H1 (cell line): Measurements from ENCODE around the gene FGFR2. TPM values are rescaled to one million over a fixed set of nuclear protein-coding genes. Genes with fewer than 3 reads are reported as not detected.

Experiments used
- CTCF ChIA-PET: fragments of 300-600 bp; sonication (Branson Sonifier 250); formaldehyde crosslinking; loops from one replicate; lab custom pipeline; 2021; ENCODE audit not compliant: partially characterized antibody; lab: Charles Lee
- POLR2A ChIA-PET: fragments of 300-600 bp; sonication (Branson Sonifier 250); formaldehyde crosslinking; loops from one replicate; lab custom pipeline; 2021; ENCODE audit warnings: inconsistent platforms; ENCODE audit not compliant: partially characterized antibody; lab: Charles Lee
- DNase-seq, 2 experiments: peaks; one replicate each; pipeline versions ENCODE4 v3.0.0 to v3.0.0-alpha.2; 2010 to 2022; ENCODE audit warnings: low spot score in 2 of 2, low read depth in 1 of 2, mixed read lengths in 1 of 2
- FAIRE-seq: peaks from 2 replicates; lab custom pipeline; 2011; peaks lifted over from hg19 to GRCh38; lab: Jason Lieb, UNC
- H2AFZ ChIP-seq: 2 replicates; pipeline ENCODE4 v1.8.1; 2012; ENCODE audit warnings: low read length, inconsistent platforms
- H2AK5ac ChIP-seq: 2 replicates; pipeline ENCODE4 v1.6.1; 2013; ENCODE audit warnings: low read depth, low read length
- H2BK120ac ChIP-seq: replicated peaks from 2 replicates; pipeline ENCODE3; 2013; ENCODE audit warnings: low read depth, low read length, inconsistent platforms
- H2BK12ac ChIP-seq: 2 replicates; pipeline ENCODE4 v1.6.1; 2013; ENCODE audit warnings: low read depth, low read length
- H2BK15ac ChIP-seq: 2 replicates; pipeline ENCODE4 v1.6.1; 2013; ENCODE audit warnings: low read length
- H2BK20ac ChIP-seq: 2 replicates; pipeline ENCODE4 v1.6.1; 2013; ENCODE audit warnings: low read length
- H2BK5ac ChIP-seq: 2 replicates; pipeline ENCODE4 v1.6.1; 2013; ENCODE audit warnings: low read depth, low read length
- H3K14ac ChIP-seq: 2 replicates; pipeline ENCODE4 v1.6.1; 2013; ENCODE audit warnings: inconsistent platforms; ENCODE audit not compliant: insufficient read length
- H3K18ac ChIP-seq: 2 replicates; pipeline ENCODE4 v1.6.1; 2013; ENCODE audit warnings: low read length; ENCODE audit errors: extremely low read depth
- H3K23ac ChIP-seq: 2 replicates; pipeline ENCODE4 v1.6.1; 2013; ENCODE audit warnings: inconsistent platforms; ENCODE audit not compliant: insufficient read length
- H3K23me2 ChIP-seq: 2 replicates; pipeline ENCODE4 v1.6.1; 2013; ENCODE audit warnings: low read depth, low read length
- H3K27ac ChIP-seq: 2 replicates; pipeline ENCODE4 v1.6.1; 2011; ENCODE audit warnings: low read depth, low read length, inconsistent platforms
- H3K27me3 ChIP-seq, 4 experiments: replicated peaks in 1 of 4; 1 replicate in 1 of 4; 2 replicates in 3 of 4; pipeline versions ENCODE4 v1.6.1 to v1.8.1; 2011 to 2013; ENCODE audit warnings: low read length in 3 of 4, mild to moderate bottlenecking in 3 of 4, inconsistent platforms in 2 of 4, mixed read lengths in 2 of 4, moderate library complexity in 1 of 4; ENCODE audit not compliant: control insufficient read depth in 3 of 4, insufficient read depth in 3 of 4; ENCODE audit errors: extremely low read depth in 1 of 4
- H3K36me3 ChIP-seq, 4 experiments: 2 replicates each; pipeline versions ENCODE4 v1.6.1 to v1.8.1; 2011 to 2013; ENCODE audit warnings: mild to moderate bottlenecking in 4 of 4, low read length in 3 of 4, moderate library complexity in 2 of 4, control low read depth in 1 of 4, inconsistent platforms in 1 of 4; ENCODE audit not compliant: insufficient read depth in 4 of 4, control insufficient read depth in 2 of 4
- H3K4ac ChIP-seq: replicated peaks from 2 replicates; pipeline ENCODE3; 2013; ENCODE audit warnings: low read length, low read depth, mixed read lengths, inconsistent platforms; ENCODE audit not compliant: insufficient read length
- H3K4me1 ChIP-seq, 4 experiments: replicated peaks in 1 of 4; 1 replicate in 1 of 4; 2 replicates in 3 of 4; pipeline versions ENCODE4 v1.6.1 to v1.8.1; 2011 to 2013; ENCODE audit warnings: low read length in 3 of 4, inconsistent platforms in 2 of 4, mixed read lengths in 1 of 4; ENCODE audit not compliant: insufficient read depth in 4 of 4, control insufficient read depth in 3 of 4
- H3K4me2 ChIP-seq, 2 experiments: 2 replicates each; pipeline versions ENCODE4 v1.6.1 to v1.8.1; 2011 to 2013; ENCODE audit warnings: low read depth in 2 of 2, low read length in 2 of 2, control low read depth in 1 of 2, inconsistent platforms in 1 of 2, mild to moderate bottlenecking in 1 of 2; ENCODE audit not compliant: insufficient read depth in 1 of 2
- H3K4me3 ChIP-seq, 4 experiments: fragments of 200-600, 300-600 bp in 1 of 4; sonication (generic), shearing (Covaris generic), sonication (Bioruptor Twin) in 1 of 4; 2 replicates each; pipeline versions ENCODE4 v1.5.1 to v1.8.1; 2011 to 2016; ENCODE audit warnings: low read length in 4 of 4, low read depth in 3 of 4, control low read depth in 2 of 4, inconsistent platforms in 2 of 4, mild to moderate bottlenecking in 2 of 4, mixed read lengths in 1 of 4, moderate library complexity in 1 of 4; ENCODE audit not compliant: insufficient read depth in 2 of 4; ENCODE audit errors: extremely low read depth in 1 of 4
- H3K56ac ChIP-seq: replicated peaks from 2 replicates; pipeline ENCODE3; 2013; ENCODE audit warnings: low read depth, mild to moderate bottlenecking, mixed read lengths, low read length, inconsistent platforms; ENCODE audit not compliant: insufficient read length
- H3K79me1 ChIP-seq: 2 replicates; pipeline ENCODE4 v1.6.1; 2013; ENCODE audit warnings: low read depth, low read length, control low read depth
- H3K79me2 ChIP-seq, 2 experiments: 2 replicates each; pipeline versions ENCODE4 v1.6.1 to v1.8.1; 2012 to 2013; ENCODE audit warnings: low read length in 2 of 2, mild to moderate bottlenecking in 2 of 2, inconsistent platforms in 1 of 2; ENCODE audit not compliant: insufficient read depth in 2 of 2, control insufficient read depth in 1 of 2
- H3K9ac ChIP-seq, 4 experiments: replicated peaks in 1 of 4; 1 replicate in 1 of 4; 2 replicates in 3 of 4; pipeline versions ENCODE4 v1.6.1 to v1.8.1; 2011 to 2013; ENCODE audit warnings: low read depth in 3 of 4, low read length in 3 of 4, control low read depth in 2 of 4, mild to moderate bottlenecking in 2 of 4, moderate library complexity in 2 of 4, inconsistent platforms in 1 of 4; ENCODE audit errors: extremely low read depth in 1 of 4
- H3K9me3 ChIP-seq, 2 experiments: 2 replicates each; pipeline versions ENCODE4 v1.6.1 to v1.8.1; 2012 to 2013; ENCODE audit warnings: mild to moderate bottlenecking in 2 of 2, moderate library complexity in 2 of 2, control low read depth in 1 of 2, inconsistent platforms in 1 of 2, low read depth in 1 of 2, low read length in 1 of 2, mixed read lengths in 1 of 2; ENCODE audit not compliant: insufficient read depth in 2 of 2
- H4K20me1 ChIP-seq, 2 experiments: replicated peaks in 1 of 2; 2 replicates each; pipeline versions ENCODE3 to v1.8.1; 2011 to 2013; ENCODE audit warnings: inconsistent platforms in 2 of 2, low read length in 2 of 2, mild to moderate bottlenecking in 1 of 2; ENCODE audit not compliant: insufficient read depth in 2 of 2, control insufficient read depth in 1 of 2
- H4K5ac ChIP-seq: 2 replicates; pipeline ENCODE4 v1.6.1; 2013; ENCODE audit warnings: low read length, low read depth, mixed read lengths, inconsistent platforms; ENCODE audit not compliant: insufficient read length
- H4K8ac ChIP-seq: 2 replicates; pipeline ENCODE4 v1.8.0; 2013; ENCODE audit warnings: mild to moderate bottlenecking, moderate library complexity, low read length, inconsistent platforms; ENCODE audit not compliant: insufficient read depth; ENCODE audit errors: extremely low read depth
- H4K91ac ChIP-seq: replicated peaks from 2 replicates; pipeline ENCODE3; 2013; ENCODE audit warnings: low read length, mixed read lengths, inconsistent platforms; ENCODE audit not compliant: insufficient read length
- ATF3 ChIP-seq: IDR thresholded peaks from 2 replicates; pipeline ENCODE4 v1.6.1; 2011; ENCODE audit warnings: low read depth, mild to moderate bottlenecking, low read length; ENCODE audit not compliant: insufficient read depth
- CBX8 ChIP-seq: fragments of 300-800, 300-1000 bp; sonication (generic); IDR thresholded peaks from 2 replicates; pipeline ENCODE4 v1.7.1; 2016; ENCODE audit warnings: low read depth, low read length, borderline replicate concordance
- CEBPB ChIP-seq: IDR thresholded peaks from 2 replicates; pipeline ENCODE4 v1.6.1; 2012; ENCODE audit warnings: low read depth, low read length
- CHD1 ChIP-seq: IDR thresholded peaks from 2 replicates; pipeline ENCODE4 v1.6.1; 2012; ENCODE audit warnings: low read depth, low read length, improper control_type of control experiment
- HDAC6 ChIP-seq: IDR thresholded peaks from one replicate; pipeline ENCODE4 v1.7.1; 2012; ENCODE audit warnings: low read depth, mild to moderate bottlenecking, inconsistent platforms, low read length, moderate library complexity
- RAD21 ChIP-seq, 2 experiments: IDR thresholded peaks in 1 of 2; conservative IDR thresholded peaks in 1 of 2; 2 replicates each; pipeline ENCODE4 v1.6.1; 2011; ENCODE audit warnings: low read depth in 2 of 2, low read length in 2 of 2, improper control_type of control experiment in 1 of 2, inconsistent platforms in 1 of 2, mild to moderate bottlenecking in 1 of 2, moderate library complexity in 1 of 2
- RBBP5 ChIP-seq: IDR thresholded peaks from 2 replicates; pipeline ENCODE4 v1.7.1; 2012; ENCODE audit warnings: low read depth, mild to moderate bottlenecking, inconsistent platforms, low read length, moderate library complexity, borderline replicate concordance
- RXRA ChIP-seq: IDR thresholded peaks from 2 replicates; pipeline ENCODE4 v1.6.1; 2011; ENCODE audit warnings: low read depth, mild to moderate bottlenecking, low read length, moderate library complexity; ENCODE audit not compliant: insufficient read depth
- SIX5 ChIP-seq: IDR thresholded peaks from 2 replicates; pipeline ENCODE4 v1.6.1; 2011; ENCODE audit warnings: mild to moderate bottlenecking, low read depth, low read length
- SRF ChIP-seq: IDR thresholded peaks from 2 replicates; pipeline ENCODE4 v1.6.1; 2011; ENCODE audit warnings: mild to moderate bottlenecking, low read depth, low read length, moderate library complexity
- TCF12 ChIP-seq: IDR thresholded peaks from 2 replicates; pipeline ENCODE4 v1.6.1; 2011; ENCODE audit warnings: low read depth, mild to moderate bottlenecking, low read length
- ZNF274 ChIP-seq: IDR thresholded peaks from 2 replicates; pipeline ENCODE4 v1.7.0; 2012; ENCODE audit warnings: low read length, borderline replicate concordance; ENCODE audit errors: extremely low read depth
- WGBS, 2 experiments: shearing (Covaris generic) in 1 of 2; methylation state at CpG; one replicate each; pipeline versions ENCODE4 v1.1.6 to v1.1.7; 2013 to 2015; ENCODE audit warnings: low lambda C conversion rate in 2 of 2, mixed read lengths in 2 of 2, inconsistent platforms in 1 of 2, low coverage in 1 of 2, missing lambda C conversion rate in 1 of 2; ENCODE audit not compliant: insufficient replicate concordance in 2 of 2, insufficient coverage in 1 of 2, insufficient read length in 1 of 2; ENCODE audit errors: extremely low coverage in 1 of 2, missing lambda C conversion rate in 1 of 2; 5-methylcytosine and 5-hydroxymethylcytosine counted together
- polyA plus RNA-seq, 7 experiments: library from polyadenylated mRNA; depleted of rRNA in 3 of 7; stranded (reverse) in 5 of 7; unstranded in 2 of 7; fragments of >200 nt in 5 of 7; fragments of 200-250 nt in 2 of 7; gene quantifications; 1 replicate in 5 of 7; 2 replicates in 1 of 7; 4 replicates in 1 of 7; pipeline versions ENCODE4 v1.2.1 to v1.2.3, GENCODE V29; 2011 to 2013; ENCODE audit warnings: missing spikeins in 2 of 7, mixed read lengths in 2 of 7
- total RNA-seq: library from RNA; stranded (reverse); fragmentation: NEBNext Ultra II Directional; extraction: Animal tissue kit (Norgen Biotek cat#: 25700); gene quantifications from 2 replicates; pipeline ENCODE4 v1.2.1, GENCODE V29; 2021

The FGFR2 gene
- total and polyA plus RNA-seq, 2 of the 8 experiments (the other 6 are each of a cell fraction or from before 2014, with no cell fraction given) = 50.2 to 81.2 TPM

- Histone ChIP-seq H3K23me2 (no peaks in the 10 kb centered on the region; the same call in 1 of the 2 replicates), H2BK20ac (no peak overlapping the region), H3K23ac (no peak overlapping the region), H2BK5ac (peak overlapping the region; percentile 36; the same call in 1 of the 2 replicates), H2BK15ac (no peak overlapping the region), H3K9me3 (no peaks in the 10 kb centered on the region), H4K5ac (no peak overlapping the region), H3K4me3 (no peak overlapping the region), H3K27me3 (no peaks in the 10 kb centered on the region), H3K36me3 (peaks cover 21 to 88% (median 45%) of the 10 kb centered on the region in 4 experiments), H2BK120ac (no peak overlapping the region), H3K14ac (no peak overlapping the region), H3K9ac (no peak overlapping the region), H3K18ac (no peak overlapping the region), H4K8ac (no peak overlapping the region), H3K79me2 (peaks cover 0 to 72% of the 10 kb centered on the region in 2 experiments; a peak in 3 of 4 replicates), H2BK12ac (no peak overlapping the region), H3K4ac (no peak overlapping the region), H4K20me1 (peaks cover 0 to 9% of the 10 kb centered on the region in 2 experiments), H3K56ac (no peak overlapping the region), H4K91ac (no peak overlapping the region), H3K27ac (no peak overlapping the region), H2AK5ac (no peak overlapping the region), H2AFZ (no peak overlapping the region), H3K4me1 (peaks cover 0 to 8% (median 2%) of the 10 kb centered on the region in 4 experiments; a peak in 3 of 7 replicates), H3K4me2 (no peak overlapping the region), H3K79me1 (peaks cover 22% of the 10 kb centered on the region)
- POLR2A ChIA-PET = no interaction called here
- no peak for DNase-seq
- FAIRE-seq = no peak
- CTCF ChIA-PET = interaction anchor here (1.1 to 1.2 kb wide), 2 partner anchors 14 to 95 kb away, joined by 3 to 4 read pairs; no protein-coding TSS in a partner anchor
- WGBS, 2 experiments = 91% methylated on average over 8 of the region's 8 CpGs; no CpG with 5 or more reads in 1 of the 2 experiments
- no peak for TF ChIP-seq ATF3
- TF ChIP-seq HDAC6 = no peak
- no peak for TF ChIP-seq RAD21 (IDR thresholded peaks at IDR 0.05 in 1 of 2, conservative IDR thresholded peaks at IDR 0.05 in 1 of 2; ENCODE audit: low read depth in 2 of 2, low read length in 2 of 2)
- no peak for TF ChIP-seq CHD1
- TF ChIP-seq RBBP5 = no peak
- no peak for TF ChIP-seq TCF12
- TF ChIP-seq ZNF274 = no peak
- TF ChIP-seq SRF = no peak
- TF ChIP-seq CBX8 = no peak
- no peak for TF ChIP-seq SIX5
- no peak for TF ChIP-seq CEBPB
- TF ChIP-seq RXRA = no peak
Measured at GRCh38 chr10:121514141-121514865, 83.9 kb downstream of the FGFR2 start.
